Measurements from ENCODE around the gene CALHM2.
A peak's percentile ranks its signal among the peaks of the same experiment; 100 is the strongest.
"Not testable (repeated sequence)": the region's sequence is repeated elsewhere in the genome, so short reads cannot be mapped to it uniquely, and the experiment has no call there.

The CALHM2 gene

GRCh38 chr10:103419101-103419500 is 33.1 kb downstream of the CALHM2 start:
- no peak for DNase-seq (ENCODE audit: low read depth in 3 of 3, low spot score in 1 of 3)

GRCh38 chr10:103417601-103418000 is 34.6 kb downstream of the CALHM2 start:
- DNase-seq (ENCODE audit: low read depth in 3 of 3, low spot score in 1 of 3) = no peak

DNA sequence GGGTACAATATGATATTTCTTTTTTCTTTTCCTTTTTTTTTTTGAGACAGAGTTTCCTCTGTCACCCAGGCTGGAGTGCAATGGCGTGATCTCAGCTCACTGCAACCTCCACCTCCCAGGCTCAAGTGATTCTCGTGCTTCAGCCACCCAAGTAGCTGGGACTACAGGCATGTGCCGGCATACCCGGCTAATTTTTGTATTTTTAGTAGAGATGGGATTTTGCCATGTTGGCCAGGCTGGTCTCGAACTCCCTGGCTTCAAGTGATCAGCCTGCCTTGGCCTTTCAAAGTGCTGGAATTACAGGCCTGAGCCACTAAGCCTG is 35.1 kb downstream of the CALHM2 start:
- DNase-seq (ENCODE audit: low read depth in 3 of 3, low spot score in 1 of 3) = not testable (repeated sequence)

DNA sequence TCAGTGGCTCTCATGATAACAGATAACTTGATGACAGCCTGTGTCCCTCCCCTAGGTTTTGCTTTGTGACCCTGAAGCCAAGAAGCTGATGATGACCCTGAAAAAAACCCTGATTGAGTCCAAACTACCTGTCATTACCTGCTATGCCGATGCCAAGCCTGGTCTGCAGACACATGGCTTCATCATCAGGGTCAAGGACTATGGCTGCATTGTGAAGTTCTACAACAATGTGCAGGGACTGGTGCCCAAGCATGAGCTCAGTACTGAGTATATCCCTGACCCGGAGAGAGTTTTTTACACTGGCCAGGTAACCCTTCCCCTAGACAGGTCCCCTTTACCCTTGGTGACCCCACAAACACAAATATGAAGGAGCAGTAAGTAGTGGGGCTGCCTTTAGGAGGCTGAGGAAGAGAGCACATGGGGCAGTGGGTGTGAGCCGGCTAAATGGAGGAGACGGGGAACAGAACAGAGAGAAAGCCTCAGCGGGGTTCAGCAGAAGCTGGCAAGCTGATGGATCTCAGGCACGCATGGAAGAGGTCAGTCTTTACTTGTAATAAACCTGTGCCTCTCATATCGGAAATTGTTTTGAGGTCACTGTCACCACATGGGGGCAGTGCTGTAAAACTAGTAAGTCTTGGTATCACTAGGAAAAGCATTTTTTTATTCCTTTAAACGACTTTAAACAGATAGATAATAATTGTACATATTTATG is 35.6 kb downstream of the CALHM2 start:
- DNase-seq (ENCODE audit: low read depth in 3 of 3, low spot score in 1 of 3) = peak; percentile 10 to 27 (median 24)

DNA sequence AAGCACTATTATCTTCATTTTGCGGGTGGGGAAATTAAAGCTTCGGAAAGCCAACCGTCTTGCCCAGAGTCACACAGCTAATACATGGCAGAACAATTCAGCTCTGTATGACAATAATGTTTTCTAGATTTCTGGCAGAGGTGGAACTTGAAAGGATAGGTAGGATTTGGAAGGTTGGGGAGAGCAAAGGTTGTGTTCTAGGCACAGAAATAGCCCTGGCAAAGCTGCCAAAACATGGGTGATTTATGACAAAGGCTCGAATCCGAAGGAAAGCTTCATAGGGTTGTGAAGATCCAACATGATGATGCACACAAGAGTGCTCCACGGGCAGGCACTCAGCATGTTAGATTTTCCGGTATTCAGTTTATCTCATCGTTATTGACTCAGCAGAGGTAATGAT is 36.6 kb downstream of the CALHM2 start:
- no peak for DNase-seq (ENCODE audit: low read depth in 3 of 3, low spot score in 1 of 3)

- no peak for DNase-seq (ENCODE audit: low read depth in 3 of 3, low spot score in 1 of 3)
Measured at GRCh38 chr10:103413564-103413963, 38.6 kb downstream of the CALHM2 start.

DNA sequence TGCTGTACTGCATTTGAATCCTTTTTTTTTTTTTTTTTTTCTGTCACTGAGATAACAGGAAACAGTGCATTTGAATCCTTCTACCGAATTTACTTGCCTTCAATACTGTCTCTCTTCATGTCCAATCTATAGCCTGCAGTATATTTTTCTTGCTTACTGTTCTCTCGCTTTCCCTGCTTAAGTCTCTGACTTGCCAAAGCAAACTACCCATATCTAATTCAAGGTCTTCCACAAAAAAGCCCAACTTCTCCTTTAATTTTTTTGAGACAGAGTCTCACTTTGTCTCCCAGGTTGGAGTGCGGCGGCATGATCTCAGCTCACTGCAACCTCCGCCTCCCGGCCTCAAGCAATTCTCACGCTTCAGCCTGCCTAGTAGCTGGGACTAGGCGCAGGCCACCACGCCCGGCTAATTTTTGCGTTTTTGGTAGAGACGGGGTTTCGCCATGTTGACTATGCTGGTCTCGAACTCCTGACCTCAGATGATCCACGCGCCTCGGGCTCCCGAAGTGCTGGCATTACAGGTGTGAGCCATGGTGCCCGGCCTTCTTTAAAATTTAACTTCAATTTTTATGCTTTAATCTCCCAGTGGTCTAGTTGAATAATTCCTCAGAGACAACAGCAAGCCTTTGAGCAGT is 54.9 kb downstream of the CALHM2 start:
- DNase-seq (ENCODE audit: low read depth in 3 of 3, low spot score in 1 of 3) = no peak

- no peak for DNase-seq (ENCODE audit: low read depth in 3 of 3, low spot score in 1 of 3)
Measured at GRCh38 chr10:103396789-103397087, 55.4 kb downstream of the CALHM2 start.

Measured in stimulated activated CD4-positive, alpha-beta T cell treated with anti-CD3 and anti-CD28 coated beads, TNF-alpha, amount 100 ng/mL, for 1 hour (primary cell).